DND-41 (cell line): Measurements from ENCODE around the gene C12orf75.

Experiments used
- CTCF ChIP-seq: IDR thresholded peaks from 2 replicates; pipeline ENCODE4 v1.5.1; 2012; ENCODE audit warnings: borderline replicate concordance, low read length, moderate library complexity, mild to moderate bottlenecking; ENCODE audit not compliant: poor library complexity, severe bottlenecking; ENCODE audit errors: extremely low read depth
- EZH2 ChIP-seq: IDR thresholded peaks from 3 replicates; pipeline ENCODE4 v1.6.1; 2012; ENCODE audit warnings: borderline replicate concordance, low read depth, mild to moderate bottlenecking, moderate library complexity, low read length, inconsistent platforms; ENCODE audit not compliant: severe bottlenecking

- no peak for TF ChIP-seq CTCF
- TF ChIP-seq EZH2 = no peak
Observed at GRCh38 chr12:105349138-105349537, 18.6 kb downstream of the C12orf75 start.
